Measurements from ENCODE around the gene NOP9.

The NOP9 gene

DNA sequence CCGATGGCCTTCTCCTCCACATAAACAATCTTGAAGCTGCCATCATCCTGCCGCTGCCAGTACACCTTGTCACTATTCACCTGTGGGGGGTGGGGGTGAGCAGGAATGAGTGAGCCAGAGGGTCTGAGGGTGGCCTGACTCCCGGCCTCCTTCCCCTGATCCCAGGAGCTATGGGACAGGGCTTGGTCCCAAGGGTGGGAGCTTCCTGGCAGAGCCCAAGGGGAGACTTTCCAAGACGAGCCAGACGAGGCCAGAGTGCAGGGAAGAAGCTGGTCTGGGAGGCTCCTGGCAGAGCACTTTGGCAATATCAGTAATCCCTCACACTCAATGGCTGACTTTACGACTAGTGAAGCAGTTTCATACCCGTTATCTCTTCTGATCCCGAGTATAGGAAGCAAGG, 44.2 kb upstream of the NOP9 start:
- TF ChIP-seq, protein P1, sequence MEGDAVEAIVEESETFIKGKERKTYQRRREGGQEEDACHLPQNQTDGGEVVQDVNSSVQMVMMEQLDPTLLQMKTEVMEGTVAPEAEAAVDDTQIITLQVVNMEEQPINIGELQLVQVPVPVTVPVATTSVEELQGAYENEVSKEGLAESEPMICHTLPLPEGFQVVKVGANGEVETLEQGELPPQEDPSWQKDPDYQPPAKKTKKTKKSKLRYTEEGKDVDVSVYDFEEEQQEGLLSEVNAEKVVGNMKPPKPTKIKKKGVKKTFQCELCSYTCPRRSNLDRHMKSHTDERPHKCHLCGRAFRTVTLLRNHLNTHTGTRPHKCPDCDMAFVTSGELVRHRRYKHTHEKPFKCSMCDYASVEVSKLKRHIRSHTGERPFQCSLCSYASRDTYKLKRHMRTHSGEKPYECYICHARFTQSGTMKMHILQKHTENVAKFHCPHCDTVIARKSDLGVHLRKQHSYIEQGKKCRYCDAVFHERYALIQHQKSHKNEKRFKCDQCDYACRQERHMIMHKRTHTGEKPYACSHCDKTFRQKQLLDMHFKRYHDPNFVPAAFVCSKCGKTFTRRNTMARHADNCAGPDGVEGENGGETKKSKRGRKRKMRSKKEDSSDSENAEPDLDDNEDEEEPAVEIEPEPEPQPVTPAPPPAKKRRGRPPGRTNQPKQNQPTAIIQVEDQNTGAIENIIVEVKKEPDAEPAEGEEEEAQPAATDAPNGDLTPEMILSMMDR (IDR thresholded peaks at IDR 0.05; ENCODE audit: extremely low read depth, missing control alignments) = no peak
- DNase-seq (ENCODE audit: low spot score) = no peak

DNA sequence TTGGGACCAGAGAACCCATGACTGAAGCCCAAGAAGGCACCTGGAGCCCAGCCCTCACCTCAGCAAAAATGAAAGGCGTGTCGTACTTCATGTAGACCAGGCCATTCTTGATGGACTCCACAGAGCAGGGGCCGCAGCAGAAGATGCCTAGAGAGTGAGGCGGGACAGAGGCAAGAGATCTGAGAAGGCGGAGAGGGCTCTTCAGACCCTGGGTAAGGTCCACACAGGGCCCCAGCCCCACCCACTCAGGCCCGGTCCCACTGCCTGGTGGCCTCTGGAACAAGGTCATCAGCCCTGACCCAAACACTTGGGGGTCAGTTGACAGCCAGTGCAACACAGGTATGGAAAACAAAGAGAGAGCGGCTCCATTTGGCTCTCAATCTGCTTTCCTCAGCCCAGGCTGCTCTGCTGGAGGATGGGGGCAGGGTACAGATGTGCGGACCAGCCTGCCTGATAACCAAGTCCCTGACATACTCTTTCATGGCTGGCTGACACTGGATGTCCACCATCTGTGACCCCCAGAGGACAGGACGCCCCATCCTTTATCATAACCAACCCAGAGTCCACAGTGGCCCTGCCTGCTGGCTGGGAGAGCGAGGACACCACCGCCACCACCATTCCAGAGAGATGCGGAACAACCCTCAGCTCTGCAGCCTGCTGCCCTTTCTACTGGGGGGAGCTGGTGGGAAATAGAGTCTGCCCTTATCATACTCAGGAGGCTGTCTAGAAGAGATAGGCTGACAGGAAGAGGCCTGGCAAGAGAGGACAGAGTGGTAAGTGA, 43.5 kb upstream of the NOP9 start:
- no peak for DNase-seq (ENCODE audit: low spot score)
- TF ChIP-seq, protein P1 (IDR thresholded peaks at IDR 0.05; ENCODE audit: extremely low read depth, missing control alignments) = no peak

DNA sequence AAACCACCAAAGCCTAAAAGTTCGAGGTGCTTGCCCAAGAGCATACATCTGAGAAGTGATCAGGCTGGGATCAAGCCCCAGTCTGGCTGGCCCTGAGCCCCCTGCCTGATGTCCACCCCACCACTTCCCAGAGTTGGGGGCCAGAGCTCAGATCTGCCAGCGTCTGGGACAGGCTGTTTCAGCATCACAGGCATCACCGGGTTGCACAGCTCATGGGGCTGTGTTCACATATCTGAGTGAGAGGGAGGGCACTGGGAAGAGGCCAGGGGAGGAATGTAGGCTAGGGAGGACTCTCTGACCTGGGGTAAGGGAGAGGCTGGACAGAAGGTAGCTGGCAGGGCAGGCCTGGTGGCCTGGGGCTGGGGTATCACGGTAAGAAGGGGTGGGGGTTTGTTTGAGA, 42.7 kb upstream of the NOP9 start:
- TF ChIP-seq, protein P1 (IDR thresholded peaks at IDR 0.05; ENCODE audit: extremely low read depth, missing control alignments) = no peak
- no peak for DNase-seq (ENCODE audit: low spot score)

DNA sequence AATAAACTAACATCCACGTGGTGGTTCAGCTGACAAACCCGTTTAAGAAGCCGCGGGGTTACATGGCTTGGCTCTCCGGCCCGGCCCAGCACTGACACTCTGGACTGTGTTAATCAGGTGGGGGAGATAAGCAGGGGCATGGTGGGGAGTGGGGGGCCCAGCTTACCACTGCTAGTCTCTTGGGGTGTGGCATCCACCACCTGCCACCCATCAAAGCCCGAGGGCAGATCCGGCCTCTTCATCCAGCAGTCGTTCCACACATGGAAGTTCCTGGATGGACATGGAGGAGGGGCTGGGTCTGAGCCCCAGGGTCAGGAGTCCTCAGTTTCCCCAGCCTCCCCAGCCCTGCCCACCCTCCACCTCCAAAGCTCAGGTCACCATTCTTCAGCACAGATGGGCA, 41.5 kb upstream of the NOP9 start:
- TF ChIP-seq, protein P1 (IDR thresholded peaks at IDR 0.05; ENCODE audit: extremely low read depth, missing control alignments) = no peak
- no peak for DNase-seq (ENCODE audit: low spot score)

DNA sequence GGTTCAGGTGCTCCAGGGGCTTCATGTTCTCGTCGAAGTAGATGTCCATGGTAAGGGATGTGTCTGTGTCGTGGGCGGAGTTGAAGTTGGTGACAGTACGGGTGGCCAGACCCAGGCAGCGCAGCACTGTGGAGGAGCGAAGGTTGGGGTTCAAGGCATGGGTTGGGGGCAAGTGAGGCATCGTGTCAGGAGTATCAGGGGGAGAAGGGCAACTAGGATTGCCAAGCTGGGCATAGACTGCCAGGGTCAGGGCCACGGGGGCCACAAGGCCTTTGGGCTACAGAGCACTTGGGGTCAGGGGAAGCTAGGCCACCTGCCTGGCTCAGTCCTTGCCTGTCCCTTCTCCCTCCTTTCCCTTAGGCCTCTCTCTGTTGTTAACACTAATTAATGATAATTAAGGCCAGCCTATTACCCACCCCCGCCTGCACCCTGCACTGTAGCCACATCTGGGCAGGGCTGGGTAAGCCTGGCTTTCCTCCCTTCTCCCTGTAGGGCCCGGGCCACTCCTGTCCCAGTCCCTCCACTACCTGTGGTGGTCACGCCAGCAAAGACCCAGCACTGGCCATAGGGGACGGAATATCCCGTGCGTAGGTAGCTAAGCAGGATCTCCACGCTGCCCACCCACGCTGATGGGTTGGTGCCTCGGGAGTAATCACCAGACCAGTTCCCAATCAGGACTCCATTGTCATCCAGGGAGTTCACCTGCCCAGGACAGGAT, 40.9 kb upstream of the NOP9 start:
- TF ChIP-seq, protein P1 (IDR thresholded peaks at IDR 0.05; ENCODE audit: extremely low read depth, missing control alignments) = no peak
- DNase-seq (ENCODE audit: low spot score) = no peak

DNA sequence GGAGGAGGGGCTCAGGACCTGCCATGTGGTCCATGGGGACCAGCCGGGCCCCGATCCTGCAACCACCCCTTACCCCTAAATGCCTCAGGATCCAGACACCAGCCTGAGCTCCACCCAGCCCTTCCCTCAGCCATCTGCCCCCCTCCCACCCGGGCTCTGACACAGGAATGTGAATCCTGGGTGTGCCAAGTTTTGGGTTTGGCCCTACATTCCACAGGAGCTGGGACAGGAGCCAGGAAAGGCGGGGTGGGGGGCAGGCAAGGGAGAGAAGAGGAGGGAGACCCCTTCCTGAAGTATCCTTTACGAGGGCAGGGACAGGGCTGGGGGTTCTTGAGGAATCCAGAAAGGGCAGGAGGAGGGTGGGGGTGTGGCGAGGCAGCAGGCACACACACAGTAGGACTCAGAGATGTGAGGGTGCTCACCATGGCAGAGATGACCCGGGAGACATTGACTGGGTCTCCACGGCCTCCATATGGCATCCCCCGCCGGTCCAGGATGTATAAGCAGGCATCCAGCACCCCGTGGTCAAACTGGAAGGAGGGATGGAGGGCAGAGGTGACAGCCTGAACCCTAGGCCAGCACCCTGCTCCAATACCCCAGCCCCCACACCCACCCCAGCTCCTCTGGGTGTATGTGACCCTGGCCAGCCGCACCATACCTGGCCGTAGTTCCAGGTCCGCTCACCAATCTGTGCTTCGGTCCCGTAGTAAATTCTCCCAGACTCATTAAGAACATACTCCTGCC, 40.2 kb upstream of the NOP9 start:
- no peak for DNase-seq (ENCODE audit: low spot score)
- TF ChIP-seq, protein P1 (IDR thresholded peaks at IDR 0.05; ENCODE audit: extremely low read depth, missing control alignments) = no peak
